Left cardiac atrium (tissue), 4 donors: Measurements from ENCODE around the gene SLAIN1. TPM values are rescaled to one million over a fixed set of nuclear protein-coding genes. Genes with fewer than 3 reads are reported as not detected.

ENCODE experiments used
- ATAC-seq, 2 donors: fragments of 200-7000 bp; cut with Tn5 transposase; one replicate each; pipeline ENCODE4 v1.9.1; 2020; ENCODE audit warnings: mild to moderate bottlenecking in 2 of 2, moderate library complexity in 2 of 2
- DNase-seq: peaks from one replicate; pipeline ENCODE4 v3.0.0-alpha.2; 2020
- intact Hi-C, 2 donors: fragments of 100-400 bp; cut with DNase I; formaldehyde crosslinking; loops; one replicate each; pipeline versions ENCODE4 v1.14.1 to v1.15.1; 2022 to 2023
- total RNA-seq, 2 donors: library from RNA; stranded (reverse); fragmentation: NEBNext Ultra II Directional; extraction: Animal tissue kit (Norgen Biotek cat#: 25700); gene quantifications; one replicate each; pipeline ENCODE4 v1.2.1, GENCODE V29; 2021
- donor health status: DM: no; HTN: yes; CAD: no.
- donor health status: DM: no; HTN: yes; CAD: no; lungs with severe emphysema.
- donor health status: DM: yes; HTN: yes; CAD: no.
- donor health status: Dilated cardiomyopathy.

SLAIN1 gene
- total RNA-seq, 2 donors from 2014 or later, result 9.1 to 12.0 TPM

DNA sequence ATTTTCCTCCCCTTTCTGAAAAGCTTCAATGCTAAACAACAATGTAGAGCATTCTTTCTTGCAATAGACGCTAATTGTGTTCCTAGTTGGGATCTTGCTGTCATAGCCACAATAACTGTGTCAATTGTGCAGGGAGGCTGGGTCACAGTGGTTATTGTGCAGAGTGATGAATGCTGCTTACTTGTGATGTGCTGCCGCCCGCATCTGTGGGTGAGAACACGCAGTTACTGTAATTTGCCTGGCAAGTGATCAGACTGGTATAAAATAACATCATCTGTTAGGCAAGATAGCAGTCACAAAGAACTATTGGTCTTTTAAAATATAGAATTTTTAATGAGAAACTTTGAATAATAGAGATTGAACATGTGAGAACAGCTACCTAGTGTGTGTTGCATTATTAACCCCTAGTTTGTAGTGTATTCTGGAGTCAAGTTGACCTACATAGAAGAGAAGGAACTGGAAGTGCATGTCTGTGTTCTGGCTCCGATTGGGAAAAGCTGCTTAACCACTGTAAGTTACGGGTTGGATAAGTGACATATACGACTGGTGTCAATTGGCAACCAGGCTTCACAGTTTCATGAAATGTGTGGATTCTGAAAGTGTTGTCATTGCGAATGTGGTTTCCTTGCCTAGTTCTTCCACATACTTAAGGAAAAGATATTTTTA is 43.6 kb downstream of the SLAIN1 start:
- no peak for ATAC-seq

DNA sequence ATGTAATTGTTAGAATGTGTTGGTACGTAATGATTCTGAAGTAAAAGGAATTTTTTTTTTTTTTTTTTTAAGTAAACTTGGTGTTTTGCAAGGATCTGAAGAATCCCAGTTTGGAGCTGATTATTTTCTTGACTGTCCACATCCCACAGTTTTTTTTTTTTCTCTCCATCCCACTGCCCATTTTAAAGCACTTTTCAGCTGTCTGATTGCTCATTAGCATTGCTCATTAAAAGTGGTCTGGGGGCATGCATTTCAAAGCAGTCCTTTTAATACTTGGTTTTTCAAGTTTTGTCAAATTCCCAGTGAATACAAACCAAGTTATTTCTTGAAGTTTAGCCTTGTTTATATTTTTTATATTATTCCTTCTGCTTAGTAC is 44.1 kb downstream of the SLAIN1 start:
- DNase-seq, result no peak
- intact Hi-C loops, result no loop called here
- no peak for ATAC-seq

More for the DNA sequence above, 43.6 kb downstream of the SLAIN1 start:
- intact Hi-C loops, result no loop called here
- DNase-seq, result no peak

DNA sequence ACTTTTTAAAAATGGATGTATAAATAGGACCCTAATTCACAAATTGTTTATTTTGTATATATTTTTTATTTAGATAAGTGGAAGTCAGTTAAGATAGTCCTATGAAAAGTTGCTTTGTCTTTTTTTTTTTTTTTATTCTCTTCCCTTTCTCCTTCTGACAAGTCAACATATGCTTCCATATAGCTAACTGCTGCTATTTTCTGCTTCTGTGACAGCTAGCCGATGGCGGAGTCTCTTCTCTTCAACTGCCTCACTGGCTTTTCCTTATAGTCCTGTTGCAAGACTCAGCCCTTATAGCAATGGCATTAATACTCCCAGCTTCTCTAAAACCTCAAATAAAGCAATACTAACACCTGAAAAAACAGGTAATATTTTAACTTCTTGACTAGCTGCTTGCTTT is 45.3 kb downstream of the SLAIN1 start:
- intact Hi-C loops, result no loop called here
- ATAC-seq, result no peak

DNA sequence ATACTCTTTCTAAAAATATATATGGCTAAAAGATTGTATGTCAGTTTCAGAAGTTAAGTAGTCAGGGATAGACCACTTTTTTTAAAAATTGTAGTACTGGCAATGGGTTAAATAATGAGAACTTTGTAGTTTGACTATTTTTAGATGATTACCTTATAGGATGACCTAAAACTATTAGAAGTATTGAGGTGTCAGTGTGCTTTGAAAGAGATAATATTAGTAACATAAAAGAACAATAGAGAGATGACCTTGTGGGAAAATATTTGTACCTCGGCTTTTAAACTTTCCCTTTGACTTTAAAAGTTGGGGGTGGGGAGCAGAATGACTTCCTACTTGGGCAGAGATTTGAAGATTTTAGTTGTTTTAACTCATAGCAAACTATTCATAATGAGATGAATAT is 48.3 kb downstream of the SLAIN1 start:
- ATAC-seq (no peak), DNase-seq (no peak)
- intact Hi-C loops, result no loop called here

More for the DNA sequence above, 45.3 kb downstream of the SLAIN1 start:
- DNase-seq, result no peak

DNA sequence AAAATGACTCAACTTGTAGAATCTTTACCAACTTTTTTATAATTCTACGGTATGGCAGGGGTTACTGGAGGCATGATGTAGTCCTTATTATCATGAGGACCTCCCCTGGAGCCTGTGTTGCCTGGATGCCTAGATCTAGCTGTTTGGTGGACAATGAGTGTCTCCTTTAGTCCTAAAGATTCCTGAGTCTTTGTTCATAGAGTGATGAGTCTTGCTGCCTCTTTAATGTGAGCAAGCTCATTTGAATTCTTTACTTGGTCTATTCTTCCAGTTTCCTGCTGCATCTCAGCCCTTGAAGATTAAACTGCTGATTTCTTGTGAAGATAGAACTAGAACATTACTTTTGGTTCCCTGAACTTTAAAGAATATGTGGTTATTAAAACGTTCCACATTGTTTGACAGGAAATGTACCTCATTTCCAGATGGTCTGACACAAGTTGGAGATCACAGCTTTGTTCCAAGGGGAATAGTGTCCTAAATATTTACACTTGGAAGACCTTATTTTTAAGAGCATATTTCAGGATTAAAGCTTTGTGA is 51.9 kb downstream of the SLAIN1 start:
- ATAC-seq (no peak), DNase-seq (no peak)
- intact Hi-C loops, result no loop called here

DNA sequence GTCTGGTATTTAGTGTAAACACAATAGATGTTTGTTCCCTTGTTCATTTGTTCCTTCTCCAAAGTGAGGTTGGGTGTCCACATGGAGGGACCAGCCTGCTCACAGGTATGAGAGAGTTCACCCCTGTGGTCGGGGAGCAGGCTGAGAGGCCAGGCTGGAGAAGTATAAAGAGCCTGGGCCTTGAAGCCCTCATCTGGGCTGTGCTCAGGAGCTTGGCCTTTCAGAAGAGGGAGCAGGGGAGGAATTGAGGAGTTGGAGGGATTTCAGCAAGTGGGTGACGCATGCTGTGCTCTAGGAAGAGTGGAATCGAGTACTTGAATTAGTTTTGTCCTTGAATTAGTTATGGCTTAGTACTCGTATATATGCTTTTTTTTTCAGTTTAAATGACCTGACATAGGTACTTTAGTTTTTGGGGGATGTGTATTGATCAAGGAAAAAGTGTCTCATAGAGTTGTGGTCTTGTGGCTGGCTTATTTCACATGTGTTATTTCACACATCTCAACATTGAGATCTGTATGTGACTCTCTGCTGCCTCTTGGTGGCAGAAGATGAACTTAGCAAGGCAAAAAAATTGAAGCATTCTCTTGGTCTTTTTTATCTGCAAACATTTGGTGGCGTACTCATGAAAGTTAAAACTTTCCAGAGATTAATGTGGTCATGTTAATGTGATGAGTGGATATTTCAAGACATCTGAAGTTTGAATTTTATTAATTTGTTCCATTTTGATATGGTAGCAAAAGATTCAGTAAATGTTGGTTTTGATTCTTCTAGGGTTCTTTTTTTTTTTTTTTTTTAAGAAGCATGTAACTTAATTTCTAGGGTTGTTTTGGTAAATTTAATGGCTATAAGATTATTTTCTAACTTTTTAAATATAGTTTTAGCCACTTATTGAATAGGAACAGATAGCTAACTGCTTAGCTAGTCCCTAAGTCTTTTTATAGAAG is 54.3 kb downstream of the SLAIN1 start:
- peak; percentile 68 to 72 for ATAC-seq
- no peak for DNase-seq
- intact Hi-C loops, result loop anchor here in 1 of 2 donors (5.0 kb wide), 2 partner anchors 159 to 254 kb away; no protein-coding TSS in a partner anchor

DNA sequence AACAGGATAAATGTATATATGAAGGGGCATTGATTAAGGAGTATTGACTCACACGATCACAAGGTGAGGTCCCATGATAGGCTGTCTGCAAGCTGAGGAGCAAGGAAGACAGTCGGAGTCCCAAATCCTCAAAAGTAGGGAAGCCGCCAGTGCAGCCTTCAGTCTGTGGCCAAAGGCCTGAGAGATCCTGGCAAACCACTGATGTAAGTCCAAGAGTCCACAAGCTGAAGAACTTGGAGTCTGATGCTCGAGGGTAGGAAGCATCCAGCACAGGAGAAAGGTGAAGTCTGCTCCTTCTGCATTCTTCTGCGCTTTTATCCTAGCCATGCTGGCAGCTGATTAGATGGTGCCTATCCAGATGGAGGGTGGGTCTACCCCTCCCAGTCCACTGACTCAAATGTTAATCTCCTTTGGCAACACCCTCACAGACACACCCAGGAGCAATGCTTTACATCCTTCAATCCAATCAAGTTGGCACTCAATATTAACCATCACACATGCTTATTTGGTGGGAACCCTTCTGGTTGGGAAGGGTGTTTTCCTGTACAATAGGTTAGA is 55.1 kb downstream of the SLAIN1 start:
- DNase-seq, result no peak
- intact Hi-C loops, result loop anchor here in 1 of 2 donors (5.0 kb wide), 2 partner anchors 160 to 255 kb away; no protein-coding TSS in a partner anchor
- peak in 1 of 2 donors; percentile 33 for ATAC-seq

DNA sequence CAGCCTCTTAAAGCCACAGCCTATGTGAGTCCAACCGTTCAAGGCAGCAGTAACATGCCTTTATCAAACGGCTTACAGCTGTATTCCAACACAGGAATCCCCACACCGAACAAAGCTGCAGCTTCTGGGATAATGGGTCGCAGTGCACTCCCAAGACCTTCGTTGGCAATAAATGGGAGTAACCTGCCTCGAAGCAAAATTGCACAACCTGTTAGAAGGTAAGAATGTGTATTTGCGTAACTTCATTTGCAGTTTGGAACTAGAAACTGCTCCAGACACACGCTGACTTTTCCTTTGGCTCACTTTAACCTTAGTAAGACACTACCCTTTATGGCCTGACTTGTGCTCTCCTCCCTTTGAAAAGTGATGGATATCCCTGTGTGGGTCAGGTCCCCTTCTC is 63.4 kb downstream of the SLAIN1 start:
- intact Hi-C loops, result loop anchor here in 1 of 2 donors (10.0 kb wide), 1 partner anchor 166 kb away; no protein-coding TSS in a partner anchor
- ATAC-seq, result peak in 1 of 2 donors; percentile 47
- DNase-seq, result no peak

DNA sequence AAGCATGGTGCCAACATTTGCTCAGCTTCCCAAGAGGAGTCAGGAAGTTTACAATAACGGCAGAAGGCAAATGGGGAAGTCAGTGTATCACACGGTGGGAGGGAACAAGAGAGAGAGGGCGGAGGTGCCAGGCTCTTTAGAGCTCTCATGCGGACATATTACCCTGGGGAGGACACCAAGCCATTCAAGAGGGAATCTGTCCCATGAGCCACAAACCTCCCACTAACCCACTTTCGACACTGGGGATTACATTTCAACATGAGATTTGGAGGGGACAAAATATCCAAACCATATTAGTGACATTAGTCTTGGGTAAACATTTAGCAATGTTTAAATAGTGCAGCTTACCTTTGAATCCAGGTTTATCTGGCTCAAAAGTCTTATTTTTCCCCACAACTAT is 69.9 kb downstream of the SLAIN1 start:
- ATAC-seq (peak in 1 of 2 donors; percentile 44), DNase-seq (no peak)
- intact Hi-C loops, result loop anchor here in 1 of 2 donors (10.0 kb wide), 1 partner anchor 173 kb away; no protein-coding TSS in a partner anchor

DNA sequence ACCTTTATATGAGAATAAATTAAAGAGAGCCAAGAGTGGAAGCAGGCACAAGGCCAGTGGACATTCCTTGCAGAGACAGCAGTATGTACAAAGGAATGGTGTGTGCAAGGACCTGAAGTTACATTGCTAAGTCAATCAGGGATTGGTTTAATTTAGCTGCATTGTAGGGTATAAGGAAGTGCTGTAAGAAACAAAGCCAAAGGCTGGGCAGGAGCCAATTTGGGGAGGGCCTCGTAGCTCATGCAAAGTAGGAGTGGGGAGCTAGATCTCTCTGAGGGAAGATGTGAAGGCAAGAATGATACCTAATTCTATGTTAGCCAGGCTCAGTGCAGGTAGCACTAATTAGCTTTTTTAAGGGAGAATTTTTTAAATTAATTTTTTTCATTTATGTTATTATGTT is 76.7 kb downstream of the SLAIN1 start:
- DNase-seq, result no peak
- ATAC-seq, result no peak
- intact Hi-C loops, result no loop called here

DNA sequence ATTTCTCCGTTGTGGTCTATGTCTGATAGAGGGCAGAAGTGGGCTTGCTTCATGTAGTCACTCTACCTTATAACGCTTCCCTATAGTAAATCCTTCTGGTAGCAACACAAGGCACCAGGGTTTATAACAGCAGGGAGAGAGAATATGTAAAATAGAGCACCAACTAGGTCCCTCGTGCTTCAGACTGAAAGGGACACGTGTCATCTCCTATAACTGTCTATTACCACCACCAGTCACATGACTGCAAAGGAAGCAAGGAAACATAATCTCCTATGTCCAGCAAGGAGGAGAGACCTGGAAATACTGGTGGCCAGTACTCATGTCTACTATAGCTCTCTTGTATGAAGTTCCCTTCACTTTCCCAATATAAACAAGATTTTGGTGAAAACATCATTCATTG is 79.2 kb downstream of the SLAIN1 start:
- ATAC-seq (no peak), DNase-seq (no peak)
- intact Hi-C loops, result loop anchor here in 1 of 2 donors (5.0 kb wide), 1 partner anchor 346 kb away; no protein-coding TSS in a partner anchor

DNA sequence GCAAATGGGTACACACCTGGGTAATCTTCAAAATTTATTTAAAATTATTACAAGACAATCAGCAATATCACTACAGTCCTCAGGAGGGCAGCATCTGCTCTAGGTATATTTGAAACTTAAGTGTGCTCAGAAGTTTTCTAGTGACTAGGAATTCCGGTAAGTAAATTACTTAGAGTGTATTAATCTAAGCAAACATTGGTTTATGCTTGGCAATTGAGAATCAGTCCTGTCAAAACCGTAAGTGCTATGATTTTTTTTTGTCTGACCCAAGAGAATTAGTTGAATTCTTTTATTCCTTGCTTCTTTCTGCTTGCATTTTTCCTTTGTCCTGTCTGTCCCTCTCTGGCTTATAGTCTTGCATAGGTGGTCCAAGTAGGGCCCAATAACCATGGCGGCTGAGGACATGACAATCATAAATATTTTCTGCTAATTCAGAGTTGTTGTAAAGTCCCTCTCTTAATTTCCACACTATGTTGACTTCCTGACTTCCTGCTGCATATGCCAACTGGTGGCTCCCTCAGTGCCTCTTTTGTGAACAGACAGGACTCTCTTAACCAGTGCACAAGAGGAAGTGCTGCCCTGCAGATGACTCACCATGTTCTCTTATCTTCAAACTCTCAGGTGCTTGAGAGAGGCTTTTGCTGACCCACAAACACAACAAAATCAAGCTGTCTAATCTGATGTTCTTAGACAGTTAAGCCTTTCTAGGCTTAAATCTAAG is 82.2 kb downstream of the SLAIN1 start:
- intact Hi-C loops, result loop anchor here (1.0 to 10.0 kb wide), 3 partner anchors 135 to 343 kb away; partner anchors contain the start of gene EDNRB (in 1 of the 2)
- ATAC-seq, result peak; percentile 57 to 76
- no peak for DNase-seq

DNA sequence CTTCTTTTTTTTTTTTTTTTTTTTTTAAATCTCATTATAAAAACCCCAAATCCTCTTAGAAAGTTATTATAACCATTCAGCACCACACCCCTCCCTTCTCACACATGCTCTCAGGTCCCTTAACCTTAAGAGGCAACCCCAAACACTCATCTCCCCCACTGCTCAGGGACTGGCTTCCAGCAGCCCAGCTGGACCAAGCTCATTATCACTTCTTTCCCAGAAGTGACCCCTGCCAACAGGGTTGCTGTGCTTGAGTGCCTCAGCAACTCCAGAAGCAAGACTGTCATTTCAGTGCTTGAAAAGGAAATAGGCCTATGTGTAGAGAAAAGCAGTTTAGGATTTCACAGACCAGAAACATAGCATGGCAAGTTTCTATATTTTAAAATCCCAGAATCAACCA is 84.3 kb downstream of the SLAIN1 start:
- intact Hi-C loops, result loop anchor here in 1 of 2 donors (10.0 kb wide), 1 partner anchor 133 kb away; the partner anchor contains the start of gene EDNRB
- DNase-seq (peak; percentile 42), ATAC-seq (peak in 1 of 2 donors; percentile 34)

DNA sequence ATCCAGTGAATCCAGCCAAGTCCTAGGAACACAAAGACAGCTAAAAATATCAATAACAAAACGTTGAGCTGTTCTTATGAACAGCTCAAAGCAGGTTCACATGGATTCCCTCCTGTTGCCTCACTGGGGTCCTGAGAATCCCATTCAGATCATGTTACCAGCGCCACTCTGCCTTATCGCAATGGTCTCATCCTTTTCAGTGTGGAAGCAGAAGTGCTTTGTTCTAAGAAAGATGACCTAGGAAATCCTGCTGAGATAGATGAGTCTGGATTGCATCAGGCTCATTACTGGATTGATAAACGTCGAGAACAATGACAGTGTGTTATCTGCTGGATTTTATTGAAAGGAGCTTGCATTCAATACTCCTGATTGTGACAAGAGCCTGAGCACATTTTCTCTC is 87.0 kb downstream of the SLAIN1 start:
- DNase-seq, result no peak
- intact Hi-C loops, result loop anchor here in 1 of 2 donors (10.0 kb wide), 1 partner anchor 130 kb away; the partner anchor contains the start of gene EDNRB
- ATAC-seq, result no peak

DNA sequence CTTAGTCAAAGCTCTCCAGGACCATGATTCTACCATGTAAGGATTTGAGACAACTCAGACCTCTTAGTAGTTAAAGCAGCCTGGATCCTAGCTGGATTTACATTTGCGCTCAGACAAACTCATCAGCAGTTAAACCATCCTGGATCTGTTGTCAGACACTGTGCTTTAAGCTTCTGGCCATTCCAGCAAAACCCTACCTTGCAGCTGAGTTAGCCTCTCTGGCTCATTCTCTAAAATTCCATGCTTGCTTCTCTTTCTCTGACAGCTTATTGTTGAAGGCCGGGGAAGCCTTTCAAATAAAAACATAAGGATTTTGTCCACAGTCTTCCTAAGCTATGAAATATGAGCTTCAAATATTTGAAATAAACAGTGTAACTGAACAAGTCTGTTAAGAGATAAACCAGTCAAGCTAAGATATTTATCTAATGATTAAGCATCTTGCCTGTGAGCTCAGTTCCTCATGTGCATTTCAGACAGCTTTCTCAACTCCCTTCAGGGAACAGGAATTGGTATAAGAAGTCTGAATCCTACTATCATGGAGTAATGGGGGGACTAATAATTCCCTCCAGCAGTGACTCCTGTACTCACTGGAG is 89.3 kb downstream of the SLAIN1 start:
- intact Hi-C loops, result loop anchor here in 1 of 2 donors (10.0 kb wide), 1 partner anchor 128 kb away; the partner anchor contains the start of gene EDNRB

DNA sequence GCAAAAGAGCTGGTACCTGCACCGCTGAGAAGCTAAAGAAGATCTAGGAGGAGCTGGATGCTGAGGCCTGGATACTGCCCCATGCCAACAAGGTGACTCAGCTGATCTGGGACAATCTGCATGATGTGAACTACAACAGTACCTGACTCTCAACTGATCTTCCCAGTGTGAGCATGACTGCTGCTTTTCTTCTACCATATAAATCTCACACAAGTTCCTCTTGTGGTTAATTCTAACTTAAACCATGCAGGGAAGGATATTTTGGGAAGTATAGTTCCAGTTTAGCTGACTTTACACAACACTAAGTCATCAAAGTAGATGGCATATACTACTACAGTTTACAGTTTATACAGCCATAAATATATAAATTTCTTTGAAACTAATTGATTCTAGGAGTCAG is 91.9 kb downstream of the SLAIN1 start:
- intact Hi-C loops, result loop anchor here in 1 of 2 donors (10.0 kb wide), 1 partner anchor 125 kb away; the partner anchor contains the start of gene EDNRB
- DNase-seq (no peak), ATAC-seq (no peak)

More for the DNA sequence above, 89.3 kb downstream of the SLAIN1 start:
- no peak for DNase-seq
- ATAC-seq, result no peak

DNA sequence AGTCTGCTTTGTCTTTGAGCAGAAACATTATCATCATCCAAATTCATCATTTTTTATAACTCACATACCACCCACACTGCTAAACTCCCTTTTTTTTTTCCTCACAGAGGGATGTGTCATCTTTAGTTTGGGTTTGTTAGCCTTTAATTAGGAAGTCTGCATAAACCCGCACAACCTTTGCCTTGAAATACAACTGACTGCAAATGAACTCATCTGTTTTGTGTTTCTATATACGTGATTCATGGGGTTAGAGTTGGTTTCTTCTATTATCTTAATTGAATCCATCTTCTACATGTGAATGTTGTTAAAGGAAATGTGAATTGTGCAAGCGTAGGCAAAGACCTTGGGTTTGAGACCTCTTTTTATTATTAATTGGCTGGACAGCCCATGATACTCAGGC is 102.7 kb downstream of the SLAIN1 start:
- no peak for DNase-seq
- ATAC-seq, result no peak
- intact Hi-C loops, result no loop called here

DNA sequence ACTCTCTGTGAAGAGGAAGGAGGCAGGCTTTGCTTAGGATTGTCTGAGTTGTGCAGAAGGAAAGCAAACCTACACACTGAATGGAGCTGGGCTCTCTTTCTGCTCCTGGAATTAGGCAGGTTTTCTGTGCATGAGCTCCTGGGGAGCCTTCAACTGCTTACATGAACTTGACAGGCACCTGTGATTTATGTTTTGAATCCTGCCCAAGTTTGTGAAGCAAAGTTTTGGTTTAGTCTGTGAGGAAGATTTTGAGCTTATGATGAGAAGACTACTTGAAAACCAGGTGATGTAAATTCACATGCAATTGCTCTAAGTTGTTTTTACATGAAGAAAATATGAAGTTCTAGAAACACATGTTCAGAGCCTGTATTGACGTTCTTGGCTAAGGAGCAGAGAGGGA is 109.0 kb downstream of the SLAIN1 start:
- intact Hi-C loops, result no loop called here
- ATAC-seq (no peak), DNase-seq (no peak)
